Stimulated activated CD4-positive, alpha-beta T cell treated with anti-CD3 and anti-CD28 coated beads, Interleukin-1b, Interleukin-23, amount 100 ng/mL, for 24 hours (primary cell): Measurements from ENCODE around the gene LIMA1.
"Not testable (repeated sequence)": the region's sequence is repeated elsewhere in the genome, so short reads cannot be mapped to it uniquely, and the experiment has no call there.

Experiments used
- DNase-seq, 4 experiments: peaks; one replicate each; pipeline ENCODE4 v3.0.0-alpha.2; 2020; ENCODE audit warnings: low read depth in 4 of 4, low spot score in 1 of 4

Gene LIMA1

GRCh38 chr12:50287271-50287670 lies 4.0 kb upstream of the LIMA1 start:
- DNase-seq, result no peak

- DNase-seq, result no peak
Observed at GRCh38 chr12:50285253-50285652, 1.9 kb upstream of the LIMA1 start.

GRCh38 chr12:50282721-50283228 lies 545 bp downstream of the LIMA1 start:
- no peak for DNase-seq

- DNase-seq, result no peak
Observed at GRCh38 chr12:50279501-50279900, 3.8 kb downstream of the LIMA1 start.

GRCh38 chr12:50276912-50277671 lies 6.2 kb downstream of the LIMA1 start:
- no peak for DNase-seq

GRCh38 chr12:50276068-50276467 lies 7.3 kb downstream of the LIMA1 start:
- no peak for DNase-seq

GRCh38 chr12:50275556-50275955 lies 7.8 kb downstream of the LIMA1 start:
- no peak for DNase-seq

- DNase-seq, result not testable (repeated sequence)
Observed at GRCh38 chr12:50275127-50275526, 8.2 kb downstream of the LIMA1 start.

GRCh38 chr12:50271724-50272247 lies 11.5 kb downstream of the LIMA1 start:
- DNase-seq, result no peak

GRCh38 chr12:50268482-50268881 lies 14.8 kb downstream of the LIMA1 start:
- DNase-seq, result no peak

- DNase-seq, result no peak
Observed at GRCh38 chr12:50265770-50266524, 17.4 kb downstream of the LIMA1 start.

- DNase-seq, result no peak
Observed at GRCh38 chr12:50263832-50264231, 19.5 kb downstream of the LIMA1 start.

GRCh38 chr12:50261654-50262053 lies 21.7 kb downstream of the LIMA1 start:
- no peak for DNase-seq

- no peak for DNase-seq
Observed at GRCh38 chr12:50258167-50258551, 25.2 kb downstream of the LIMA1 start.

- no peak for DNase-seq
Observed at GRCh38 chr12:50257236-50258166, 25.8 kb downstream of the LIMA1 start.

- no peak for DNase-seq
Observed at GRCh38 chr12:50256761-50257160, 26.6 kb downstream of the LIMA1 start.

GRCh38 chr12:50252977-50253602 lies 30.2 kb downstream of the LIMA1 start:
- DNase-seq, result no peak

- no peak for DNase-seq
Observed at GRCh38 chr12:50251619-50252252, 31.6 kb downstream of the LIMA1 start.

- no peak for DNase-seq
Observed at GRCh38 chr12:50249464-50250182, 33.7 kb downstream of the LIMA1 start.
